Nephron (organoid): ENCODE results near the gene PACSIN2.
A peak's percentile ranks its signal among the peaks of the same experiment; 100 is the strongest.

Source experiments
- H3K27ac Mint-ChIP-seq, 3 experiments: 2 replicates each; pipeline ENCODE4 v1.8.0; 2020; ENCODE audit warnings: mixed read lengths in 3 of 3, mild to moderate bottlenecking in 2 of 3, moderate library complexity in 1 of 3
- H3K27me3 Mint-ChIP-seq: 2 replicates; pipeline ENCODE4 v1.8.0; 2021; ENCODE audit warnings: low read depth, mild to moderate bottlenecking, moderate library complexity, mixed read lengths
- H3K36me3 Mint-ChIP-seq: 2 replicates; pipeline ENCODE4 v1.8.0; 2020; ENCODE audit warnings: low read depth, mixed read lengths
- H3K4me1 Mint-ChIP-seq: 2 replicates; pipeline ENCODE4 v1.8.0; 2020; ENCODE audit warnings: mixed read lengths
- H3K4me3 Mint-ChIP-seq, 3 experiments: 2 replicates each; pipeline ENCODE4 v1.8.0; 2020; ENCODE audit warnings: mild to moderate bottlenecking in 3 of 3, mixed read lengths in 3 of 3, moderate library complexity in 2 of 3
- H3K9me3 Mint-ChIP-seq: 2 replicates; pipeline ENCODE4 v1.8.0; 2020; ENCODE audit warnings: mixed read lengths
- CTCF ChIP-seq, 3 experiments: fragments of 200-600 bp; sonication (generic); IDR thresholded peaks; one replicate each; pipeline ENCODE4 v1.5.0; 2021; ENCODE audit warnings: antibody characterized with exemption in 3 of 3; ENCODE audit not compliant: unreplicated experiment in 3 of 3

The PACSIN2 gene

GRCh38 chr22:43014869-43015676 is at the start of gene PACSIN2:
PACSIN2 (minus strand) TSS chr22:43015149; CDS start chr22:42912080, 103,069 bp downstream.
- H3K27me3 Mint-ChIP-seq, result peaks cover 7% of the 10 kb centered on the region
- peak within 1 kb of the TSS; percentile 61 to 95 (median 92) for H3K27ac Mint-ChIP-seq
- no peaks in the 10 kb centered on the region for H3K36me3 Mint-ChIP-seq
- H3K4me1 Mint-ChIP-seq, result peaks cover 25% of the 10 kb centered on the region
- H3K4me3 Mint-ChIP-seq, result peak within 1 kb of the TSS; percentile 97 to 99 (median 97)
- no peaks in the 10 kb centered on the region for H3K9me3 Mint-ChIP-seq
- no peak for TF ChIP-seq CTCF (IDR thresholded peaks at IDR 0.05; ENCODE audit: unreplicated experiment in 3 of 3)

- Mint-ChIP-seq H3K27me3 (no peaks in the 10 kb centered on the region), H3K27ac (no peak overlapping the region), H3K9me3 (no peaks in the 10 kb centered on the region), H3K36me3 (peaks cover 40% of the 10 kb centered on the region), H3K4me1 (no peaks in the 10 kb centered on the region), H3K4me3 (no peak overlapping the region)
- TF ChIP-seq CTCF (IDR thresholded peaks at IDR 0.05; ENCODE audit: unreplicated experiment in 3 of 3), result peak; percentile 41 to 50 (median 47)
These were observed 45.2 kb upstream of the PACSIN2 start for GRCh38 chr22:43060183-43060582.

GRCh38 chr22:43057641-43058040 is 42.7 kb upstream of the PACSIN2 start:
- H3K36me3 Mint-ChIP-seq, result peaks cover 33% of the 10 kb centered on the region
- no peaks in the 10 kb centered on the region for H3K4me1 Mint-ChIP-seq
- no peak overlapping the region for H3K27ac Mint-ChIP-seq
- no peak overlapping the region for H3K4me3 Mint-ChIP-seq
- H3K9me3 Mint-ChIP-seq, result no peaks in the 10 kb centered on the region
- H3K27me3 Mint-ChIP-seq, result no peaks in the 10 kb centered on the region
- no peak for TF ChIP-seq CTCF (IDR thresholded peaks at IDR 0.05; ENCODE audit: unreplicated experiment in 3 of 3)

GRCh38 chr22:43053176-43053575 is 38.2 kb upstream of the PACSIN2 start:
- no peaks in the 10 kb centered on the region for H3K9me3 Mint-ChIP-seq
- no peak overlapping the region for H3K27ac Mint-ChIP-seq
- no peaks in the 10 kb centered on the region for H3K27me3 Mint-ChIP-seq
- TF ChIP-seq CTCF (IDR thresholded peaks at IDR 0.05; ENCODE audit: unreplicated experiment in 3 of 3), result peak in 2 of 3 experiments; percentile 8 to 26
- H3K4me3 Mint-ChIP-seq, result no peak overlapping the region
- H3K36me3 Mint-ChIP-seq, result peaks cover 23% of the 10 kb centered on the region
- no peaks in the 10 kb centered on the region for H3K4me1 Mint-ChIP-seq

GRCh38 chr22:43050995-43051394 is 36.0 kb upstream of the PACSIN2 start:
- H3K9me3 Mint-ChIP-seq, result no peaks in the 10 kb centered on the region
- no peaks in the 10 kb centered on the region for H3K4me1 Mint-ChIP-seq
- H3K36me3 Mint-ChIP-seq, result peaks cover 25% of the 10 kb centered on the region
- H3K27me3 Mint-ChIP-seq, result no peaks in the 10 kb centered on the region
- no peak for TF ChIP-seq CTCF (IDR thresholded peaks at IDR 0.05; ENCODE audit: unreplicated experiment in 3 of 3)
- H3K4me3 Mint-ChIP-seq, result no peak overlapping the region
- H3K27ac Mint-ChIP-seq, result no peak overlapping the region

GRCh38 chr22:43047605-43048004 is 32.7 kb upstream of the PACSIN2 start:
- H3K4me3 Mint-ChIP-seq, result no peak overlapping the region
- H3K4me1 Mint-ChIP-seq, result no peaks in the 10 kb centered on the region
- H3K36me3 Mint-ChIP-seq, result peaks cover 14% of the 10 kb centered on the region
- no peak for TF ChIP-seq CTCF (IDR thresholded peaks at IDR 0.05; ENCODE audit: unreplicated experiment in 3 of 3)
- H3K27ac Mint-ChIP-seq, result no peak overlapping the region
- no peaks in the 10 kb centered on the region for H3K9me3 Mint-ChIP-seq
- no peaks in the 10 kb centered on the region for H3K27me3 Mint-ChIP-seq
